GM12878 (cell line): Measurements from ENCODE around the gene CDHR2. TPM values are rescaled to one million over a fixed set of nuclear protein-coding genes. Genes with fewer than 3 reads are reported as not detected.

Source experiments
- ATAC-seq: fragments of 200-7000 bp; cut with Tn5 transposase; 3 replicates; pipeline ENCODE4 v1.9.1; 2020; ENCODE audit warnings: mild to moderate bottlenecking, moderate library complexity
- BruUV-seq: library from RNA; stranded (reverse); fragments of 400-500 nt; replicated peaks from 2 replicates; lab custom pipeline; 2021; lab: Mats Ljungman, UMichigan
- CTCF ChIA-PET: fragments of 300-600 bp; sonication (Branson Sonifier 250); formaldehyde crosslinking; extraction: SDS; loops from one replicate; lab custom pipeline; 2021; ENCODE audit warnings: inconsistent platforms; lab: Yijun Ruan, JAX
- POLR2A ChIA-PET: fragments of 350-600 bp; formaldehyde crosslinking; extraction: SDS; loops from one replicate; lab custom pipeline; 2021; ENCODE audit warnings: inconsistent platforms; lab: Charles Lee
- RAD21 ChIA-PET: fragments of 300-600 bp; sonication (Branson Sonifier 250); formaldehyde crosslinking; loops from one replicate; lab custom pipeline; 2023; ENCODE audit warnings: antibody characterized with exemption; ENCODE audit not compliant: unreplicated experiment; lab: Charles Lee
- SMC1A ChIA-PET: fragments of 300-600 bp; sonication (Branson Sonifier 250); formaldehyde crosslinking; loops from one replicate; lab custom pipeline; 2023; ENCODE audit not compliant: unreplicated experiment, uncharacterized antibody; lab: Charles Lee
- DNase-seq: peaks from one replicate; pipeline ENCODE4 v3.0.0-alpha.2; 2011; ENCODE audit warnings: low read depth, low spot score
- FAIRE-seq: peaks from 3 replicates; lab custom pipeline; 2011; peaks lifted over from hg19 to GRCh38; lab: Jason Lieb, UNC
- H2AFZ ChIP-seq: 2 replicates; pipeline ENCODE4 v1.6.0; 2011; ENCODE audit warnings: low read depth, low read length, control low read depth; ENCODE audit not compliant: control insufficient read depth
- H3K27ac ChIP-seq: 2 replicates; pipeline ENCODE4 v1.5.1; 2011; ENCODE audit warnings: control low read depth; ENCODE audit not compliant: control insufficient read depth, insufficient read depth
- H3K27me3 ChIP-seq, 2 experiments: replicated peaks in 1 of 2; 2 replicates each; pipeline versions ENCODE4 v1.6.0 to v1.6.1; 2011; ENCODE audit warnings: low read length in 1 of 2; ENCODE audit not compliant: control insufficient read depth in 2 of 2, insufficient read depth in 2 of 2
- H3K36me3 ChIP-seq, 2 experiments: 2 replicates each; pipeline ENCODE4 v1.5.1; 2011; ENCODE audit warnings: low read length in 1 of 2; ENCODE audit not compliant: control insufficient read depth in 2 of 2, insufficient read depth in 2 of 2
- H3K4me1 ChIP-seq: 2 replicates; pipeline ENCODE4 v1.6.1; 2011; ENCODE audit warnings: mild to moderate bottlenecking, low read length, moderate library complexity, mixed read lengths; ENCODE audit not compliant: control insufficient read depth, insufficient read depth
- H3K4me2 ChIP-seq: 2 replicates; pipeline ENCODE4 v1.6.0; 2011; ENCODE audit warnings: control low read depth; ENCODE audit not compliant: control insufficient read depth, insufficient read depth
- H3K4me3 ChIP-seq: fragments of 200-600 bp; sonication (generic); 2 replicates; pipeline ENCODE4 v1.5.1; 2016
- H3K79me2 ChIP-seq: 2 replicates; pipeline ENCODE4 v1.6.0; 2011; ENCODE audit warnings: low read length; ENCODE audit not compliant: control insufficient read depth, insufficient read depth
- H3K9ac ChIP-seq: 2 replicates; pipeline ENCODE4 v1.8.0; 2011; ENCODE audit warnings: low read length, control low read depth, mixed read lengths; ENCODE audit not compliant: control insufficient read depth, insufficient read depth
- H3K9me3 ChIP-seq: replicated peaks from 3 replicates; pipeline ENCODE4 v1.5.1; 2011; ENCODE audit warnings: mild to moderate bottlenecking, low read length; ENCODE audit not compliant: control insufficient read depth, insufficient read depth
- H4K20me1 ChIP-seq: 2 replicates; pipeline ENCODE4 v1.6.0; 2011; ENCODE audit not compliant: control insufficient read depth, insufficient read depth
- ASH2L ChIP-seq: fragments of 300-600, 200-600 bp; sonication (generic); IDR thresholded peaks from 2 replicates; pipeline ENCODE4 v1.6.1; 2017; ENCODE audit warnings: low read depth, mild to moderate bottlenecking, borderline replicate concordance
- DPF2 ChIP-seq: fragments of 450-650 bp; IDR thresholded peaks from 2 replicates; pipeline ENCODE4 v1.6.1; 2017; ENCODE audit warnings: mild to moderate bottlenecking
- GABPA ChIP-seq: IDR thresholded peaks from 2 replicates; pipeline ENCODE4 v1.6.1; 2014; ENCODE audit warnings: antibody characterized with exemption, low read depth, mild to moderate bottlenecking, inconsistent platforms
- MAX ChIP-seq: IDR thresholded peaks from 2 replicates; pipeline ENCODE4 v1.6.1; 2012; ENCODE audit warnings: low read depth, low read length, improper control_type of control experiment
- NFYB ChIP-seq: IDR thresholded peaks from 2 replicates; pipeline ENCODE4 v1.6.1; 2011; ENCODE audit warnings: low read depth, mild to moderate bottlenecking, low read length, improper control_type of control experiment, moderate library complexity; ENCODE audit not compliant: insufficient read depth
- SUPT20H ChIP-seq: IDR thresholded peaks from 2 replicates; pipeline ENCODE4 v1.6.1; 2011; ENCODE audit warnings: low read depth, mild to moderate bottlenecking, low read length, moderate library complexity, borderline replicate concordance; ENCODE audit not compliant: control insufficient read depth
- USF2 ChIP-seq: IDR thresholded peaks from 2 replicates; pipeline ENCODE4 v1.6.1; 2011; ENCODE audit warnings: low read depth, low read length, improper control_type of control experiment, borderline replicate concordance
- YBX1 ChIP-seq: fragments of 450-650 bp; IDR thresholded peaks from 2 replicates; pipeline ENCODE4 v1.6.1; 2016; ENCODE audit warnings: antibody characterized with exemption
- ZNF384 ChIP-seq: IDR thresholded peaks from 2 replicates; pipeline ENCODE4 v1.6.1; 2012; ENCODE audit warnings: low read depth, mild to moderate bottlenecking, low read length, improper control_type of control experiment, borderline replicate concordance
- WGBS: methylation state at CpG from one replicate; pipeline ENCODE4 v1.1.6; 2016; ENCODE audit warnings: low lambda C conversion rate; ENCODE audit not compliant: insufficient replicate concordance, insufficient coverage; ENCODE audit errors: missing lambda C conversion rate; 5-methylcytosine and 5-hydroxymethylcytosine counted together
- in situ Hi-C: fragments of 300-500 bp; cut with MboI; formaldehyde crosslinking; loops from 9 replicates; pipeline ENCODE4 v1.14.3; 2018; ENCODE audit warnings: mixed read lengths
- intact Hi-C: fragments of 100-400 bp; cut with micrococcal nuclease; formaldehyde crosslinking; loops from one replicate; pipeline ENCODE4 v1.14.2; 2022; ENCODE audit not compliant: unreplicated experiment
- polyA plus RNA-seq, 11 experiments: library from polyadenylated mRNA; depleted of rRNA in 4 of 11; unstranded in 6 of 11; stranded (reverse) in 5 of 11; fragments of >200 nt; fragmentation: Nextera tagmentation in 4 of 11; fragmentation: Illumina TruSeq in 1 of 11; extraction: Ambion mirVana in 4 of 11; extraction: Trizol in 1 of 11; gene quantifications; 1 replicate in 1 of 11; 2 replicates in 10 of 11; pipeline versions ENCODE4 v1.2.1 to v1.2.3, GENCODE V29; 2011 to 2016; ENCODE audit warnings: inconsistent platforms in 2 of 11, missing spikeins in 2 of 11, low read depth in 1 of 11
- total RNA-seq, 4 experiments: library from RNA; depleted of rRNA in 3 of 4; stranded (reverse); fragments of >200 nt in 3 of 4; fragmentation: Illumina TruSeq in 1 of 4; extraction: Trizol in 1 of 4; gene quantifications; 2 replicates each; pipeline versions ENCODE4 v1.2.1 to v1.2.3, GENCODE V29; 2013 to 2021
- TF ChIP-seq, protein P1 (sequence below): fragments of 450-650 bp; IDR thresholded peaks from 2 replicates; pipeline ENCODE4 v1.6.1; 2017; ENCODE audit warnings: low read depth, mild to moderate bottlenecking, moderate library complexity

CDHR2 gene
- total and polyA plus RNA-seq, 10 of the 15 experiments (the other 5 are each of a cell fraction or from before 2014, with no cell fraction given): 0.03 to 0.46 (median 0.06) TPM; not detected in 5

GRCh38 chr5:176565760-176566288, 16.7 kb downstream of the CDHR2 start:
- CTCF ChIA-PET: no interaction called here
- Histone ChIP-seq H3K4me2 (no peak overlapping the region), H3K27me3 (peaks cover 0 to 1% of the 10 kb centered on the region in 2 experiments; a peak in 1 of 4 replicates), H3K4me1 (no peaks in the 10 kb centered on the region), H3K9me3 (no peaks in the 10 kb centered on the region), H3K4me3 (no peak overlapping the region), H3K36me3 (no peaks in the 10 kb centered on the region), H3K9ac (no peak overlapping the region), H4K20me1 (no peaks in the 10 kb centered on the region), H3K79me2 (no peaks in the 10 kb centered on the region), H3K27ac (no peak overlapping the region), H2AFZ (no peak overlapping the region)
- DNase-seq (no peak), FAIRE-seq (no peak), ATAC-seq (no peak)
- 50% methylated on average over 6 of the region's 6 CpGs for WGBS
- intact Hi-C loops: no loop called here
- in situ Hi-C loops: no loop called here
- no TSS peak for BruUV-seq
- POLR2A ChIA-PET: interaction anchor here (0.5 kb wide), 1 partner anchor 1104 kb away, joined by 3 read pairs; no protein-coding TSS in a partner anchor
- RAD21 ChIA-PET: no interaction called here
- TF ChIP-seq ZNF384: peak; percentile 34; the same call in 1 of the 2 replicates
- no peak for TF ChIP-seq ASH2L
- TF ChIP-seq, all 136 proteins: peak for 1
- SMC1A ChIA-PET: no interaction called here

DNA sequence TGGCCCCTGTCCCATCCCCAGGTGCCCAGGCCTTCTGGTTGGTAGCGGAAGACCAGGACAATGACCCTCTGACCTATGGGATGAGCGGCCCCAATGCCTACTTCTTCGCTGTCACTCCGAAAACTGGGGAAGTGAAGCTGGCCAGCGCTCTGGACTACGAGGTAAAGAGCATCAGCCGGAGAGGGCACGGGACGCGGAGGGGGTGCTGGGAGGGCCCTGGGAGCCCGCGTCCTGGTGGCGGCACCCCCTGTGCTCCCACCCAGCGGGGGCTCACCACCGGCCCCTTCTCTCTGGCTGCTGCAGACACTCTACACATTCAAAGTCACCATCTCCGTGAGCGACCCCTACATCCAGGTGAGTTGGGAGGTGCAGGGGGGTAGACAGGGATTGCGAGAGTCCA, 19.5 kb downstream of the CDHR2 start:
- intact Hi-C loops (no loop called here), in situ Hi-C loops (no loop called here)
- TF ChIP-seq MAX: no peak
- no peak for TF ChIP-seq GABPA
- TF ChIP-seq USF2: no peak
- no peak for TF ChIP-seq YBX1
- TF ChIP-seq DPF2: no peak
- TF ChIP-seq SUPT20H: no peak
- no peak for TF ChIP-seq NFYB
- TF ChIP-seq, protein P1, sequence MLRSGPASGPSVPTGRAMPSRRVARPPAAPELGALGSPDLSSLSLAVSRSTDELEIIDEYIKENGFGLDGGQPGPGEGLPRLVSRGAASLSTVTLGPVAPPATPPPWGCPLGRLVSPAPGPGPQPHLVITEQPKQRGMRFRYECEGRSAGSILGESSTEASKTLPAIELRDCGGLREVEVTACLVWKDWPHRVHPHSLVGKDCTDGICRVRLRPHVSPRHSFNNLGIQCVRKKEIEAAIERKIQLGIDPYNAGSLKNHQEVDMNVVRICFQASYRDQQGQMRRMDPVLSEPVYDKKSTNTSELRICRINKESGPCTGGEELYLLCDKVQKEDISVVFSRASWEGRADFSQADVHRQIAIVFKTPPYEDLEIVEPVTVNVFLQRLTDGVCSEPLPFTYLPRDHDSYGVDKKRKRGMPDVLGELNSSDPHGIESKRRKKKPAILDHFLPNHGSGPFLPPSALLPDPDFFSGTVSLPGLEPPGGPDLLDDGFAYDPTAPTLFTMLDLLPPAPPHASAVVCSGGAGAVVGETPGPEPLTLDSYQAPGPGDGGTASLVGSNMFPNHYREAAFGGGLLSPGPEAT: no peak
- H3K27ac ChIP-seq: no peak overlapping the region
- H2AFZ ChIP-seq: no peak overlapping the region
- WGBS: 54% methylated on average over 18 of the region's 18 CpGs
- CTCF ChIA-PET: no interaction called here
- no peaks in the 10 kb centered on the region for H3K9me3 ChIP-seq
- H3K4me1 ChIP-seq: no peaks in the 10 kb centered on the region
- BruUV-seq: no TSS peak
- POLR2A ChIA-PET: no interaction called here
- no peaks in the 10 kb centered on the region for H3K79me2 ChIP-seq
- no peak overlapping the region for H3K4me3 ChIP-seq
- H3K9ac ChIP-seq: no peak overlapping the region
- H3K36me3 ChIP-seq: no peaks in the 10 kb centered on the region
- ATAC-seq: no peak
- DNase-seq: no peak
- H3K4me2 ChIP-seq: no peak overlapping the region
- no peak for FAIRE-seq
- SMC1A ChIA-PET: no interaction called here
- H4K20me1 ChIP-seq: no peaks in the 10 kb centered on the region
- peaks cover 0 to 1% of the 10 kb centered on the region in 2 experiments; a peak in 1 of 4 replicates for H3K27me3 ChIP-seq
- RAD21 ChIA-PET: no interaction called here
